Esophagus (tissue), 2 donors: ENCODE results near the gene TTLL12. TPM values are rescaled to one million over a fixed set of nuclear protein-coding genes. Genes with fewer than 3 reads are reported as not detected.
A peak's percentile ranks its signal among the peaks of the same experiment; 100 is the strongest.
"Not testable (repeated sequence)": the region's sequence is repeated elsewhere in the genome, so short reads cannot be mapped to it uniquely, and the experiment has no call there.

Source experiments
- H3K27ac ChIP-seq, 2 donors: one replicate each; pipeline ENCODE4 v1.5.1; 2013; ENCODE audit warnings: low read depth in 2 of 2, mild to moderate bottlenecking in 2 of 2, inconsistent platforms in 1 of 2, low read length in 1 of 2, moderate library complexity in 1 of 2
- H3K27me3 ChIP-seq, 2 donors: one replicate each; pipeline ENCODE4 v1.6.1; 2013; ENCODE audit warnings: low read length in 2 of 2, control low read depth in 1 of 2, mild to moderate bottlenecking in 1 of 2; ENCODE audit not compliant: insufficient read depth in 2 of 2, control insufficient read depth in 1 of 2
- H3K36me3 ChIP-seq, 2 donors: one replicate each; pipeline ENCODE4 v1.6.1; 2013; ENCODE audit warnings: low read length in 1 of 2; ENCODE audit not compliant: control insufficient read depth in 2 of 2, insufficient read depth in 2 of 2
- H3K4me1 ChIP-seq, 2 donors: one replicate each; pipeline ENCODE4 v1.6.1; 2013; ENCODE audit warnings: low read length in 1 of 2; ENCODE audit not compliant: control insufficient read depth in 2 of 2, insufficient read depth in 2 of 2
- H3K4me3 ChIP-seq, 2 donors: one replicate each; pipeline ENCODE4 v1.5.1; 2013; ENCODE audit warnings: low read length in 2 of 2, mild to moderate bottlenecking in 2 of 2, low read depth in 1 of 2, moderate library complexity in 1 of 2
- H3K9me3 ChIP-seq, 2 donors: one replicate each; pipeline ENCODE4 v1.6.1; 2013; ENCODE audit warnings: mild to moderate bottlenecking in 2 of 2, low read depth in 1 of 2, low read length in 1 of 2, moderate library complexity in 1 of 2; ENCODE audit not compliant: control insufficient read depth in 2 of 2, insufficient read depth in 1 of 2
- whole genome bisulfite sequencing, 2 donors: extraction: QIAGEN DNeasy Blood & Tissue Kit; methylation state at CpG; one replicate each; pipeline ENCODE4 v1.1.7; 2013; 5-methylcytosine and 5-hydroxymethylcytosine counted together
- polyA plus RNA-seq, 2 donors: library from polyadenylated mRNA; stranded (reverse); fragments of 200-250 nt; gene quantifications; one replicate each; pipeline ENCODE4 v1.2.3, GENCODE V29; 2013
- donor health status: healthy with polysubstance abuse.
- donor health status: Bipolar disorder and iron deficiency.

The TTLL12 gene
- polyA plus RNA-seq, 2 donors = 79.5 to 96.4 TPM

- Histone ChIP-seq H3K4me3 (peak overlapping the region; percentile 84 to 95), H3K9me3 (no peaks in the 10 kb centered on the region), H3K27ac (peak overlapping the region; percentile 97 to 98), H3K36me3 (peaks cover 0 to 2% of the 10 kb centered on the region in 2 donors), H3K27me3 (no peaks in the 10 kb centered on the region), H3K4me1 (peaks cover 3 to 33% of the 10 kb centered on the region in 2 donors)
- WGBS, 2 donors = 4 to 9% methylated on average over 22 of the region's 22 CpGs
Measured at GRCh38 chr22:43152357-43153071, 34.4 kb downstream of the TTLL12 start.

DNA sequence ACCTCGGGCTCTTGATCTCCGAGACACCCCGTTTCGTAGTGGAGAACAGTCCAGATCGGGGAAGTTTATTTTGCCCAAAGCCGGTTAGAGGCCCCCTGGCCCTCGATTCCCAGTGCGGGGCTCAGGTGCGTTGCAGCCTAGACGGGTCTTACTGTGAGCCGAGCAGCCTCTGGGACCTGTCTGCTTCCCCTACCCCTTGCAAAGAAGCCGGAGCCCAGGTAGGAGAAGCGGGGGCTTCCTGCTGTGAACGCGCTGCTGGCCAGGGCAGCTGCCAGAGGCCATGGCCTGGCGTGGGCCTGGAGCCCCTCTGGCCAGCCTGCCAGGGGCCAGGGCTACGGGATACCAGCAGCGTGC is 35.0 kb downstream of the TTLL12 start:
- H3K4me3 ChIP-seq = peak overlapping the region; percentile 84 to 95
- H3K4me1 ChIP-seq = peaks cover 3 to 32% of the 10 kb centered on the region in 2 donors
- H3K36me3 ChIP-seq = peaks cover 0 to 2% of the 10 kb centered on the region in 2 donors
- WGBS, 2 donors = 6 to 7% methylated on average over 18 of the region's 18 CpGs
- H3K27me3 ChIP-seq = no peaks in the 10 kb centered on the region
- H3K27ac ChIP-seq = peak overlapping the region; percentile 97 to 98
- no peaks in the 10 kb centered on the region for H3K9me3 ChIP-seq

DNA sequence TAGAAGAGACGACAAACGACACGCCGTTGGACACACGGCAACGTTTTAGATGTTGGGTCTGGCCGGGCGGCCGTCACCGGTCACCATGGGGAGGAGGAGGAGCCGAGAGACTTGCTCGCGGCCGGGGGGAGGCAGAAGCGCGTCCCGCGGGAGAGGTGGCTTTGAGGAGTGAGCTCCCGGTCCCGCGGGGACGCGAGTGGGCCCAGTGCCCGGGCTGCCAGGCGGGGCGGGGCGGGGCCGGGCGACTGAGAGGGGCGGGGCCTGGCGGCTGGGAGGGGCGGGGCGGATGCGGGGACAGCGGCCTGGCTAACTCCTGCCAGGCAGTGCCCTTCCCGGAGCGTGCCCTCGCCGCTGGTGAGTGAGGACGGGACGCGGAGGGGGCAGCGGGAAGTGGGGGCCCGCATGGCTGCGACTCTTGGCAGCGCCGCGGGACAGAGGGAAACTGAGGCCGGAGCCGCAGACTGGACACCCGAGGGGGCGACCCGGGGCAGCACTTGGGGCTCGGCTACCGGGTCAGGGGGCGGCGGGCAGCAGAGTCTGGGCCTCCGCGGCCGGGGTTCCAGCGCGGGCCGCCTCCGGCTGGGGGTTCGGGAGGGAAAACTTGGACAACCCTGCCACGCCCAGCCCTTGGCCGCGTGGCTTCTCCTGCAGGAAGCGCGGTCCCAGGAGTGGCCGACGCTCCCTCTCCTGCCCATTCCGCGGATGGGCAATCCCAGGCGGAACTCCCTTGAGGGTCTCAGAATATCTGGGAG is 35.5 kb downstream of the TTLL12 start, which contains the start of gene TSPO:
Gene TSPO (plus strand): TSS at position 309 of the 752 bp plus-strand sequence. CDS start 7,680 bp downstream, outside the sequence.
- Histone ChIP-seq H3K4me3 (peak within 1 kb of the TSS; percentile 84 to 95), H3K4me1 (peaks cover 3 to 27% of the 10 kb centered on the region in 2 donors), H3K36me3 (no peaks in the 10 kb centered on the region), H3K9me3 (no peaks in the 10 kb centered on the region), H3K27me3 (no peaks in the 10 kb centered on the region), H3K27ac (peak within 1 kb of the TSS; percentile 97 to 98)
- 1% methylated on average over 50 to 75 of the region's 75 CpGs for WGBS, 2 donors

- H3K4me1 ChIP-seq = peaks cover 3 to 23% of the 10 kb centered on the region in 2 donors
- 70 to 71% methylated on average over 15 of the region's 15 CpGs for WGBS, 2 donors
- no peaks in the 10 kb centered on the region for H3K27me3 ChIP-seq
- H3K27ac ChIP-seq = peak overlapping the region; percentile 79 to 97
- no peaks in the 10 kb centered on the region for H3K36me3 ChIP-seq
- no peaks in the 10 kb centered on the region for H3K9me3 ChIP-seq
- peak overlapping the region; percentile 42 to 84 for H3K4me3 ChIP-seq
Measured at GRCh38 chr22:43150731-43151206, 36.2 kb downstream of the TTLL12 start.

GRCh38 chr22:43148581-43148980 is 38.4 kb downstream of the TTLL12 start:
- Histone ChIP-seq H3K9me3 (no peaks in the 10 kb centered on the region), H3K27ac (peak overlapping the region; percentile 45 to 52), H3K36me3 (no peaks in the 10 kb centered on the region), H3K27me3 (no peaks in the 10 kb centered on the region), H3K4me1 (peaks cover 0 to 13% of the 10 kb centered on the region in 2 donors), H3K4me3 (no peak overlapping the region)
- WGBS, 2 donors = 50 to 60% methylated on average over 6 of the region's 6 CpGs

- H3K27ac ChIP-seq = no peak overlapping the region
- no peaks in the 10 kb centered on the region for H3K36me3 ChIP-seq
- peaks cover 0 to 13% of the 10 kb centered on the region in 2 donors for H3K4me1 ChIP-seq
- H3K4me3 ChIP-seq = no peak overlapping the region
- 67 to 68% methylated on average over 8 of the region's 8 CpGs for WGBS, 2 donors
- H3K9me3 ChIP-seq = no peaks in the 10 kb centered on the region
- no peaks in the 10 kb centered on the region for H3K27me3 ChIP-seq
Measured at GRCh38 chr22:43147821-43148220, 39.1 kb downstream of the TTLL12 start.

- not testable (repeated sequence) for H3K27ac ChIP-seq, H3K36me3 ChIP-seq, H3K4me3 ChIP-seq, H3K9me3 ChIP-seq, H3K27me3 ChIP-seq
- H3K4me1 ChIP-seq = peaks cover 0 to 13% of the 10 kb centered on the region in 2 donors
- WGBS, 2 donors = 86 to 88% methylated on average over 15 of the region's 15 CpGs
Measured at GRCh38 chr22:43146332-43146731, 40.6 kb downstream of the TTLL12 start.

DNA sequence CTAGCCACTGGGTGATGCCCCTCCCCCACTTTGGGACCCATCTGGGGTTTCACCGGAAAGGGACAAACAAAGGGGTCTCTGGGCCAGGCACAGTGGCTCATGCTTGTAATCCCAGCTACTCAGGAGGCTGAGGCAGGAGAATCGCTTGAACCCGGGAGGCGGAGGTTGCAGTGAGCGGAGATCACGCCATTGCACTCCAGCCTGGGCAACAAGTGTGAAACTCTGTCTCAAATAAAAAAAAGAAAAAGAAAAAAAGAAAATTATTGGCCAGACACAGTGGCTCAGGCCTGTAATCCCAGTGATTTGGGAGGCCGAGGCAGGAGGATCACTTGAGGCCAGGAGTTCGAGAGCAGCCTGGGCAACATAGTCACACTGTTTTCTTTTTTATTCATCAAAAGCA is 41.6 kb downstream of the TTLL12 start:
- not testable (repeated sequence) for H3K9me3 ChIP-seq, H3K4me3 ChIP-seq, H3K36me3 ChIP-seq, H3K27me3 ChIP-seq, H3K4me1 ChIP-seq
- H3K27ac ChIP-seq = peak overlapping the region; percentile 73 to 82
- WGBS, 2 donors = 88 to 90% methylated on average over 8 of the region's 8 CpGs

- no peak overlapping the region for H3K4me3 ChIP-seq
- H3K4me1 ChIP-seq = peaks cover 0 to 7% of the 10 kb centered on the region in 2 donors
- WGBS, 2 donors = 48 to 58% methylated on average over 3 of the region's 3 CpGs
- peak overlapping the region; percentile 73 to 86 for H3K27ac ChIP-seq
- H3K27me3 ChIP-seq = no peaks in the 10 kb centered on the region
- H3K9me3 ChIP-seq = no peaks in the 10 kb centered on the region
- H3K36me3 ChIP-seq = peaks cover 4 to 7% of the 10 kb centered on the region in 2 donors
Measured at GRCh38 chr22:43144949-43145348, 42.0 kb downstream of the TTLL12 start.
